Keratinocyte (primary cell): ENCODE data around the gene SMARCA2. TPM values are rescaled to one million over a fixed set of nuclear protein-coding genes. Genes with fewer than 3 reads are reported as not detected.

ENCODE experiments used
- DNase-seq: peaks from one replicate; pipeline ENCODE4 v3.0.0-alpha.2; 2011; ENCODE audit warnings: low read depth, missing footprints, low spot score
- FAIRE-seq: peaks from 2 replicates; lab custom pipeline; 2011; peaks lifted over from hg19 to GRCh38; lab: Jason Lieb, UNC
- H2AFZ ChIP-seq: 2 replicates; pipeline ENCODE4 v1.6.0; 2012; ENCODE audit warnings: low read length, control low read depth, inconsistent platforms; ENCODE audit not compliant: control insufficient read depth
- H3K27ac ChIP-seq: 2 replicates; pipeline ENCODE4 v1.5.1; 2011; ENCODE audit warnings: low read length; ENCODE audit not compliant: control insufficient read depth, insufficient read depth
- H3K27me3 ChIP-seq: 3 replicates; pipeline ENCODE4 v1.6.0; 2011; ENCODE audit warnings: low read length; ENCODE audit not compliant: control insufficient read depth, insufficient read depth; ENCODE audit errors: extremely low read depth
- H3K36me3 ChIP-seq, 2 experiments: 2 replicates in 1 of 2; 3 replicates in 1 of 2; pipeline ENCODE4 v1.5.1; 2011; ENCODE audit warnings: low read length in 2 of 2, mild to moderate bottlenecking in 1 of 2; ENCODE audit not compliant: control insufficient read depth in 2 of 2, insufficient read depth in 2 of 2; ENCODE audit errors: extremely low read depth in 1 of 2
- H3K4me1 ChIP-seq: 3 replicates; pipeline ENCODE4 v1.5.1; 2011; ENCODE audit warnings: low read length; ENCODE audit not compliant: control insufficient read depth, insufficient read depth; ENCODE audit errors: extremely low read depth
- H3K4me2 ChIP-seq: 3 replicates; pipeline ENCODE4 v1.6.0; 2011; ENCODE audit warnings: low read depth, low read length; ENCODE audit not compliant: control insufficient read depth, insufficient read depth; ENCODE audit errors: extremely low read depth
- H3K4me3 ChIP-seq, 3 experiments: fragments of 200-600 bp in 1 of 3; sonication (generic) in 1 of 3; 2 replicates in 2 of 3; 3 replicates in 1 of 3; pipeline ENCODE4 v1.5.1; 2011 to 2016; ENCODE audit warnings: low read length in 3 of 3, mild to moderate bottlenecking in 3 of 3, control low read depth in 2 of 3, inconsistent platforms in 1 of 3, low read depth in 1 of 3, mixed read lengths in 1 of 3, mixed run types in 1 of 3, moderate library complexity in 1 of 3; ENCODE audit not compliant: control insufficient read depth in 2 of 3, insufficient read depth in 2 of 3; ENCODE audit errors: extremely low read depth in 1 of 3
- H3K79me2 ChIP-seq: 2 replicates; pipeline ENCODE4 v1.6.0; 2012; ENCODE audit warnings: low read length; ENCODE audit not compliant: control insufficient read depth, insufficient read depth
- H3K9ac ChIP-seq: 3 replicates; pipeline ENCODE4 v1.6.0; 2011; ENCODE audit warnings: low read length; ENCODE audit not compliant: control insufficient read depth, insufficient read depth; ENCODE audit errors: extremely low read depth
- H3K9me1 ChIP-seq: 3 replicates; pipeline ENCODE4 v1.6.0; 2011; ENCODE audit warnings: low read length; ENCODE audit not compliant: control insufficient read depth, insufficient read depth; ENCODE audit errors: extremely low read depth
- H3K9me3 ChIP-seq: 2 replicates; pipeline ENCODE4 v1.5.1; 2012; ENCODE audit warnings: low read depth, low read length; ENCODE audit not compliant: control insufficient read depth
- H4K20me1 ChIP-seq: 3 replicates; pipeline ENCODE4 v1.6.0; 2011; ENCODE audit warnings: low read length; ENCODE audit not compliant: control insufficient read depth, insufficient read depth; ENCODE audit errors: extremely low read depth
- EZH2 ChIP-seq: IDR thresholded peaks from one replicate; pipeline ENCODE4 v1.6.1; 2012; ENCODE audit warnings: inconsistent platforms, mild to moderate bottlenecking, low read length, moderate library complexity
- dilution Hi-C: fragments of 300-500 bp; cut with MboI; formaldehyde crosslinking; loops from one replicate; pipeline ENCODE4 v1.7.0; 2020; ENCODE audit warnings: low sequenced_read_pairs; ENCODE audit not compliant: extremely low pct_ligation_motif_present
- polyA plus RNA-seq, 5 experiments: library from polyadenylated mRNA; depleted of rRNA in 3 of 5; stranded (reverse) in 3 of 5; stranded (forward) in 1 of 5; unstranded in 1 of 5; fragments of >200 nt; gene quantifications; 1 replicate in 1 of 5; 2 replicates in 3 of 5; 3 replicates in 1 of 5; pipeline versions ENCODE4 v1.2.1 to v1.2.3, GENCODE V29; 2011 to 2012; ENCODE audit warnings: missing spikeins in 2 of 5, low read depth in 1 of 5, low replicate concordance in 1 of 5
- TF ChIP-seq, protein P1 (sequence below), 3 experiments: IDR thresholded peaks in 1 of 3; conservative IDR thresholded peaks in 1 of 3; optimal IDR thresholded peaks in 1 of 3; 2 replicates in 2 of 3; 3 replicates in 1 of 3; pipeline versions ENCODE3 to v1.5.1; 2011; ENCODE audit warnings: low read length in 3 of 3, mild to moderate bottlenecking in 3 of 3, moderate library complexity in 2 of 3, control low read depth in 1 of 3, inconsistent platforms in 1 of 3; ENCODE audit not compliant: insufficient read depth in 2 of 3; ENCODE audit errors: extremely low read depth in 1 of 3

Gene SMARCA2
- polyA plus RNA-seq, 1 donor (not counting 4 experiments of a cell fraction or from before 2014, with no cell fraction given) = 39.0 TPM

DNA sequence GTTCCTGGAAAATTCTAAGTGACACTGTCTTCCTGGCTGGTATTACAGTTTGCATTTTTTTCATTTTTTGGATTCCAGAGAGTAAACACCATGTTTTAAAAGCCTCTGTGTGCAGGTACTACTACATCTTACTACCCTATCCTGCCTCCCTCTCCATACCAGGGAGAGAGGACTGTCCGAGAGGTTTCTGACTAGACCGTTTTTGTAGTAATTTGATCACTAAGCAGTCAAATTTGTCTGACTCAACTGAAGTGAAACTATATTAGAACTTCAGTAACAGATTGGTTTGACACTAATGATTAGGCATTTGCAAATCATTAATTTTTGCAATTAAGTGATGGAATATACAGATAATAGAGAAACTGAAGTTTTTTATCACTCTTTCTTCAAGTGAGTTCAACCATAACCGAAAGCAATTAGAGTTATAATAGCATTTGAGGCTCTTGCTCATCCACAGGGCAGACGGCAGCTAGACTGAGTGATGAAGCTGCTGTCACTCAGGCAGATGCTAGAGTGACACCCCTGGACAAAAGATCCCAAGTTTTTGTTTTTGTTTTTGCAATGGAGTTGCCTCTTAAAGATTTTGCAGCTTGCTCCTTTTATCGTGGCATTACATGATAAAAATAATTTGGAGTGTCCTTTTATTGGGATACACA lies 44.3 kb downstream of the SMARCA2 start:
- H3K79me2 ChIP-seq = no peaks in the 10 kb centered on the region
- dilution Hi-C loops = no loop called here
- H3K9ac ChIP-seq = no peak overlapping the region
- H3K27ac ChIP-seq = no peak overlapping the region
- FAIRE-seq (no peak), DNase-seq (no peak)
- no peaks in the 10 kb centered on the region for H3K27me3 ChIP-seq
- TF ChIP-seq EZH2 = no peak
- TF ChIP-seq, protein P1, sequence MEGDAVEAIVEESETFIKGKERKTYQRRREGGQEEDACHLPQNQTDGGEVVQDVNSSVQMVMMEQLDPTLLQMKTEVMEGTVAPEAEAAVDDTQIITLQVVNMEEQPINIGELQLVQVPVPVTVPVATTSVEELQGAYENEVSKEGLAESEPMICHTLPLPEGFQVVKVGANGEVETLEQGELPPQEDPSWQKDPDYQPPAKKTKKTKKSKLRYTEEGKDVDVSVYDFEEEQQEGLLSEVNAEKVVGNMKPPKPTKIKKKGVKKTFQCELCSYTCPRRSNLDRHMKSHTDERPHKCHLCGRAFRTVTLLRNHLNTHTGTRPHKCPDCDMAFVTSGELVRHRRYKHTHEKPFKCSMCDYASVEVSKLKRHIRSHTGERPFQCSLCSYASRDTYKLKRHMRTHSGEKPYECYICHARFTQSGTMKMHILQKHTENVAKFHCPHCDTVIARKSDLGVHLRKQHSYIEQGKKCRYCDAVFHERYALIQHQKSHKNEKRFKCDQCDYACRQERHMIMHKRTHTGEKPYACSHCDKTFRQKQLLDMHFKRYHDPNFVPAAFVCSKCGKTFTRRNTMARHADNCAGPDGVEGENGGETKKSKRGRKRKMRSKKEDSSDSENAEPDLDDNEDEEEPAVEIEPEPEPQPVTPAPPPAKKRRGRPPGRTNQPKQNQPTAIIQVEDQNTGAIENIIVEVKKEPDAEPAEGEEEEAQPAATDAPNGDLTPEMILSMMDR (optimal IDR thresholded peaks at IDR 0.05 in 1 of 3, IDR thresholded peaks at IDR 0.05 in 1 of 3, conservative IDR thresholded peaks at IDR 0.05 in 1 of 3; ENCODE audit: extremely low read depth in 1 of 3, insufficient read depth in 2 of 3, low read length in 3 of 3) = no peak
- no peak overlapping the region for H2AFZ ChIP-seq
- H3K9me1 ChIP-seq = no peaks in the 10 kb centered on the region
- H3K4me1 ChIP-seq = peaks cover 7% of the 10 kb centered on the region
- peaks cover 9 to 21% of the 10 kb centered on the region in 2 experiments for H3K36me3 ChIP-seq
- no peak overlapping the region for H3K4me2 ChIP-seq
- H4K20me1 ChIP-seq = no peaks in the 10 kb centered on the region
- H3K9me3 ChIP-seq = no peaks in the 10 kb centered on the region
- H3K4me3 ChIP-seq = no peak overlapping the region

DNA sequence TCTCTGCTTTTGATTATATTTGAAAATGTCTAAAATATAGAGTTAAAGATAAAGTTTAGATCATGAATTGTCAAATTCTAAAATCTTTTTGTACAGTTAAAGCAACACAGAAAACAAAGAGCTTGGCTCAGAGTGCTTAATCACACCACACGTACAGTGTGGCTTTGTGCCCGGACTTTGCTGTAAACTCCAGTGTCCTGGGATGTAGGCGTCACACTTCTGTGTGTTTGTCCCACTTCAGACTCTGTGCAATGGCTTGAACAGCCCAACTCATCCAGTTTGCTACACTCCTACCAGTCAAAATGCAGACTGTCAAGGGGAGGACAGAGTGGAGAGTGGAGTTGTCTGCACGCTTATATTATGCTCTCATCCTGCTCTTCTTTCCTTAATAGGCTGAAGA lies 45.3 kb downstream of the SMARCA2 start:
- DNase-seq (no peak), FAIRE-seq (no peak)
- dilution Hi-C loops = no loop called here
- Histone ChIP-seq H2AFZ (no peak overlapping the region), H3K9me1 (no peaks in the 10 kb centered on the region), H3K9ac (no peak overlapping the region), H3K79me2 (no peaks in the 10 kb centered on the region), H3K27me3 (no peaks in the 10 kb centered on the region), H3K4me2 (no peak overlapping the region), H3K4me1 (peaks cover 1% of the 10 kb centered on the region), H3K4me3 (no peak overlapping the region), H4K20me1 (no peaks in the 10 kb centered on the region), H3K36me3 (peaks cover 9 to 21% of the 10 kb centered on the region in 2 experiments), H3K27ac (no peak overlapping the region), H3K9me3 (no peaks in the 10 kb centered on the region)
- TF ChIP-seq EZH2 = no peak
- TF ChIP-seq, protein P1 (optimal IDR thresholded peaks at IDR 0.05 in 1 of 3, IDR thresholded peaks at IDR 0.05 in 1 of 3, conservative IDR thresholded peaks at IDR 0.05 in 1 of 3; ENCODE audit: extremely low read depth in 1 of 3, insufficient read depth in 2 of 3, low read length in 3 of 3) = no peak
